ENCODE results near the gene MYCBP2. TPM values are rescaled to one million over a fixed set of nuclear protein-coding genes. Genes with fewer than 3 reads are reported as not detected.

Gene MYCBP2
- total RNA-seq, 1 donor from 2014 or later = 233 TPM

GRCh38 chr13:77026255-77026860 lies 300.5 kb downstream of the MYCBP2 start:
- Mint-ChIP-seq H3K27me3 (ENCODE audit: unreplicated experiment) (peaks cover 11% of the 10 kb centered on the region), H3K36me3 (ENCODE audit: unreplicated experiment) (peaks cover 4% of the 10 kb centered on the region), H3K27ac (ENCODE audit: unreplicated experiment) (peak overlapping the region; percentile 68), H3K4me1 (ENCODE audit: low read depth, unreplicated experiment) (peaks cover 23% of the 10 kb centered on the region), H3K9me3 (ENCODE audit: unreplicated experiment) (peaks cover 8% of the 10 kb centered on the region), H3K4me3 (ENCODE audit: unreplicated experiment) (peak overlapping the region; percentile 96)
- TF ChIP-seq CTCF (IDR thresholded peaks at IDR 0.05; ENCODE audit: partially characterized antibody, unreplicated experiment) = no peak
- DNase-seq = peak; percentile 72

- peaks cover 2% of the 10 kb centered on the region for H3K9me3 Mint-ChIP-seq (ENCODE audit: unreplicated experiment)
- H3K36me3 Mint-ChIP-seq (ENCODE audit: unreplicated experiment) = no peaks in the 10 kb centered on the region
- no peak for TF ChIP-seq CTCF (IDR thresholded peaks at IDR 0.05; ENCODE audit: partially characterized antibody, unreplicated experiment)
- peaks cover 17% of the 10 kb centered on the region for H3K4me1 Mint-ChIP-seq (ENCODE audit: low read depth, unreplicated experiment)
- H3K4me3 Mint-ChIP-seq (ENCODE audit: unreplicated experiment) = no peak overlapping the region
- DNase-seq = no peak
- no peak overlapping the region for H3K27ac Mint-ChIP-seq (ENCODE audit: unreplicated experiment)
- H3K27me3 Mint-ChIP-seq (ENCODE audit: unreplicated experiment) = peaks cover 8% of the 10 kb centered on the region
Measured at GRCh38 chr13:77022341-77022740, 304.6 kb downstream of the MYCBP2 start.

GRCh38 chr13:77019756-77020155 lies 307.1 kb downstream of the MYCBP2 start:
- TF ChIP-seq CTCF (IDR thresholded peaks at IDR 0.05; ENCODE audit: partially characterized antibody, unreplicated experiment) = no peak
- H3K27me3 Mint-ChIP-seq (ENCODE audit: unreplicated experiment) = peaks cover 2% of the 10 kb centered on the region
- no peak overlapping the region for H3K4me3 Mint-ChIP-seq (ENCODE audit: unreplicated experiment)
- no peaks in the 10 kb centered on the region for H3K36me3 Mint-ChIP-seq (ENCODE audit: unreplicated experiment)
- no peak for DNase-seq
- peaks cover 10% of the 10 kb centered on the region for H3K4me1 Mint-ChIP-seq (ENCODE audit: low read depth, unreplicated experiment)
- H3K27ac Mint-ChIP-seq (ENCODE audit: unreplicated experiment) = no peak overlapping the region
- H3K9me3 Mint-ChIP-seq (ENCODE audit: unreplicated experiment) = no peaks in the 10 kb centered on the region

GRCh38 chr13:77016888-77017623 lies 309.8 kb downstream of the MYCBP2 start:
- no peaks in the 10 kb centered on the region for H3K9me3 Mint-ChIP-seq (ENCODE audit: unreplicated experiment)
- no peak for TF ChIP-seq CTCF (IDR thresholded peaks at IDR 0.05; ENCODE audit: partially characterized antibody, unreplicated experiment)
- H3K36me3 Mint-ChIP-seq (ENCODE audit: unreplicated experiment) = no peaks in the 10 kb centered on the region
- peaks cover 2% of the 10 kb centered on the region for H3K27me3 Mint-ChIP-seq (ENCODE audit: unreplicated experiment)
- H3K4me3 Mint-ChIP-seq (ENCODE audit: unreplicated experiment) = no peak overlapping the region
- peaks cover 3% of the 10 kb centered on the region for H3K4me1 Mint-ChIP-seq (ENCODE audit: low read depth, unreplicated experiment)
- no peak overlapping the region for H3K27ac Mint-ChIP-seq (ENCODE audit: unreplicated experiment)
- no peak for DNase-seq

GRCh38 chr13:77016251-77016812 lies 310.6 kb downstream of the MYCBP2 start:
- DNase-seq = no peak
- no peaks in the 10 kb centered on the region for H3K36me3 Mint-ChIP-seq (ENCODE audit: unreplicated experiment)

More at GRCh38 chr13:77016251-77016812, 310.6 kb downstream of the MYCBP2 start:
- Mint-ChIP-seq H3K27ac (ENCODE audit: unreplicated experiment) (no peak overlapping the region), H3K4me1 (ENCODE audit: low read depth, unreplicated experiment) (peaks cover 3% of the 10 kb centered on the region), H3K27me3 (ENCODE audit: unreplicated experiment) (peaks cover 2% of the 10 kb centered on the region), H3K9me3 (ENCODE audit: unreplicated experiment) (no peaks in the 10 kb centered on the region), H3K4me3 (ENCODE audit: unreplicated experiment) (no peak overlapping the region)
- TF ChIP-seq CTCF (IDR thresholded peaks at IDR 0.05; ENCODE audit: partially characterized antibody, unreplicated experiment) = no peak
